Mesothelial cell of epicardium (in vitro differentiated cells): ENCODE data around the gene CCDC81. TPM values are rescaled to one million over a fixed set of nuclear protein-coding genes. Genes with fewer than 3 reads are reported as not detected.
A peak's percentile ranks its signal among the peaks of the same experiment; 100 is the strongest.

Experiments used
- DNase-seq, 2 experiments: peaks; one replicate each; pipeline ENCODE4 v3.0.0; 2021; ENCODE audit warnings: low spot score in 2 of 2; ENCODE audit not compliant: unreplicated experiment in 2 of 2
- H3K27ac Mint-ChIP-seq: 2 replicates; pipeline ENCODE4 v1.8.0; 2021; ENCODE audit warnings: mixed read lengths
- H3K27me3 Mint-ChIP-seq: 2 replicates; pipeline ENCODE4 v1.8.0; 2021; ENCODE audit warnings: low read depth, mixed read lengths
- H3K36me3 Mint-ChIP-seq: 2 replicates; pipeline ENCODE4 v1.8.0; 2021; ENCODE audit warnings: mixed read lengths
- H3K4me1 Mint-ChIP-seq: 2 replicates; pipeline ENCODE4 v1.8.0; 2021; ENCODE audit warnings: mixed read lengths
- H3K4me3 Mint-ChIP-seq: 2 replicates; pipeline ENCODE4 v1.8.0; 2021; ENCODE audit warnings: mild to moderate bottlenecking, moderate library complexity, mixed read lengths
- H3K9me3 Mint-ChIP-seq: 2 replicates; pipeline ENCODE4 v1.8.0; 2021; ENCODE audit warnings: mixed read lengths
- CTCF ChIP-seq: fragments of 200-600 bp; sonication (generic); IDR thresholded peaks from one replicate; pipeline ENCODE4 v1.5.0; 2021; ENCODE audit warnings: antibody characterized with exemption; ENCODE audit not compliant: unreplicated experiment
- total RNA-seq: library from RNA; stranded (reverse); gene quantifications from 3 replicates; pipeline ENCODE4 v1.2.1, GENCODE V29; 2021

Gene CCDC81
- 2.4 to 2.8 TPM (median 2.5 TPM) in 3 replicates for total RNA-seq

GRCh38 chr11:86374586-86374985 is at the start of gene CCDC81:
Gene CCDC81 (plus strand): TSS chr11:86374887. CDS start chr11:86375164, 277 bp downstream.
- Mint-ChIP-seq H3K27ac (no peak within 1 kb of the TSS), H3K4me1 (peaks cover 8% of the 10 kb centered on the region), H3K4me3 (peak within 1 kb of the TSS; percentile 58), H3K36me3 (peaks cover 15% of the 10 kb centered on the region), H3K27me3 (no peaks in the 10 kb centered on the region), H3K9me3 (peaks cover 39% of the 10 kb centered on the region)
- TF ChIP-seq CTCF = no peak
- DNase-seq = no peak

GRCh38 chr11:86335131-86335767 is 39.4 kb upstream of the CCDC81 start:
- DNase-seq = no peak
- H3K4me1 Mint-ChIP-seq = peaks cover 2% of the 10 kb centered on the region
- peaks cover 21% of the 10 kb centered on the region for H3K9me3 Mint-ChIP-seq
- no peak overlapping the region for H3K27ac Mint-ChIP-seq
- peaks cover 59% of the 10 kb centered on the region for H3K36me3 Mint-ChIP-seq
- no peaks in the 10 kb centered on the region for H3K27me3 Mint-ChIP-seq
- H3K4me3 Mint-ChIP-seq = no peak overlapping the region
- TF ChIP-seq CTCF = no peak

GRCh38 chr11:86337227-86337626 is 37.5 kb upstream of the CCDC81 start:
- H3K36me3 Mint-ChIP-seq = peaks cover 65% of the 10 kb centered on the region
- TF ChIP-seq CTCF = no peak

GRCh38 chr11:86341382-86341781 is 33.3 kb upstream of the CCDC81 start:
- H3K27ac Mint-ChIP-seq = no peak overlapping the region
- DNase-seq = no peak
- no peaks in the 10 kb centered on the region for H3K27me3 Mint-ChIP-seq
- peaks cover 41% of the 10 kb centered on the region for H3K36me3 Mint-ChIP-seq
- TF ChIP-seq CTCF = no peak
- no peak overlapping the region for H3K4me3 Mint-ChIP-seq
- peaks cover 3% of the 10 kb centered on the region for H3K4me1 Mint-ChIP-seq
- H3K9me3 Mint-ChIP-seq = peaks cover 7% of the 10 kb centered on the region

More at GRCh38 chr11:86337227-86337626, 37.5 kb upstream of the CCDC81 start:
- Mint-ChIP-seq H3K27ac (no peak overlapping the region), H3K4me1 (no peaks in the 10 kb centered on the region), H3K4me3 (no peak overlapping the region), H3K9me3 (peaks cover 21% of the 10 kb centered on the region), H3K27me3 (no peaks in the 10 kb centered on the region)
- DNase-seq = no peak

GRCh38 chr11:86346513-86346912 is 28.2 kb upstream of the CCDC81 start:
- Mint-ChIP-seq H3K27ac (no peak overlapping the region), H3K9me3 (no peaks in the 10 kb centered on the region)
- no peak for TF ChIP-seq CTCF

More at GRCh38 chr11:86346513-86346912, 28.2 kb upstream of the CCDC81 start:
- no peak for DNase-seq
- H3K36me3 Mint-ChIP-seq = peaks cover 6% of the 10 kb centered on the region
- H3K4me1 Mint-ChIP-seq = peaks cover 3% of the 10 kb centered on the region
- H3K4me3 Mint-ChIP-seq = no peak overlapping the region
- H3K27me3 Mint-ChIP-seq = no peaks in the 10 kb centered on the region
